Fibroblast of villous mesenchyme (primary cell): ENCODE measurements around the gene ZNF41. TPM values are rescaled to one million over a fixed set of nuclear protein-coding genes. Genes with fewer than 3 reads are reported as not detected.
A peak's percentile ranks its signal among the peaks of the same experiment; 100 is the strongest.
"Not testable (repeated sequence)": the region's sequence is repeated elsewhere in the genome, so short reads cannot be mapped to it uniquely, and the experiment has no call there.

Source experiments
- DNase-seq: peaks from one replicate; pipeline ENCODE4 v3.0.0-alpha.2; 2010; ENCODE audit warnings: low read depth
- H3K4me3 ChIP-seq: 2 replicates; pipeline ENCODE4 v1.5.1; 2011; ENCODE audit warnings: low read depth, mild to moderate bottlenecking, low read length
- CTCF ChIP-seq: IDR thresholded peaks from 2 replicates; pipeline ENCODE4 v1.5.1; 2012; ENCODE audit warnings: low read depth, mild to moderate bottlenecking, low read length; ENCODE audit not compliant: insufficient read depth
- total RNA-seq: library from RNA; depleted of rRNA; stranded (reverse); fragments of >200 nt; gene quantifications from 2 replicates; pipeline ENCODE4 v1.2.3, GENCODE V29; 2012

ZNF41 gene
- total RNA-seq, 1 donor: 12.5 TPM

- TF ChIP-seq CTCF: no peak
- DNase-seq: peak; percentile 78
- no peak overlapping the region for H3K4me3 ChIP-seq
Measured at GRCh38 chrX:47515941-47516665, 33.1 kb upstream of the ZNF41 start.

DNA sequence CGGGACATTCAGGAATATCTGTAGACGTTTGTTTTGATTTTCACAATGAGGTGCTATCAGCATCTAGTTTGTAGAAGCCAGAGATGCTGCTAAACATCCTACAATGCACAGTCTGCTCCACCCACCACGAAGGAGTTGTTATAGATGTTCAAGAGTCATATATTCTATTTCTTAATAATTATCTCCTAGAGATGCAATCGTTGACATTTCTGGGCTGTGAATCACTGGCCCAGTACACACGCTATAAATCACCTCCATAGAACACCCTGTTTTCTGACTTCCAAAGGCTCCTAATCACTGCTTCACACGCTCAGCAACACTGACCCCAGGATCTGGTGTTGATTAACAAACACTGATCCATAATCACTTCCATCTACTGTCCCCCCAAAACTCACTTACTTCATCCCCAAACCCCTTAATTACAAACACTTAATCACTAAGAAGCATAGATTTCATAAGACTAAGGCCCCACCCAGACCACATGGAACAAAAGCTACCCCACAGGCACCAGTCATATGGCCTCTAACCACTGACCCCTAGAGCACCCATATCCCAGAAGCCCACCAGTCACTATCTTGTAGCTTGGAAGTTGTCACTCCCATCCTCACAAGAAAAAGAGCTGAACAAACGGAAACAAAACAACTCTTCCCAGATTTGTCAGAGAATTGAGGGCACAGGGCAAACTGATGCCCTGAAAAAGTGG lies 31.7 kb upstream of the ZNF41 start:
- H3K4me3 ChIP-seq: no peak overlapping the region
- no peak for TF ChIP-seq CTCF
- peak; percentile 89 for DNase-seq

GRCh38 chrX:47513034-47513965 lies 30.3 kb upstream of the ZNF41 start:
- H3K4me3 ChIP-seq: peak overlapping the region; percentile 57
- peak; percentile 77 for DNase-seq

GRCh38 chrX:47512383-47512782 lies 29.4 kb upstream of the ZNF41 start:
- peak overlapping the region; percentile 38 for H3K4me3 ChIP-seq
- not testable (repeated sequence) for DNase-seq

DNA sequence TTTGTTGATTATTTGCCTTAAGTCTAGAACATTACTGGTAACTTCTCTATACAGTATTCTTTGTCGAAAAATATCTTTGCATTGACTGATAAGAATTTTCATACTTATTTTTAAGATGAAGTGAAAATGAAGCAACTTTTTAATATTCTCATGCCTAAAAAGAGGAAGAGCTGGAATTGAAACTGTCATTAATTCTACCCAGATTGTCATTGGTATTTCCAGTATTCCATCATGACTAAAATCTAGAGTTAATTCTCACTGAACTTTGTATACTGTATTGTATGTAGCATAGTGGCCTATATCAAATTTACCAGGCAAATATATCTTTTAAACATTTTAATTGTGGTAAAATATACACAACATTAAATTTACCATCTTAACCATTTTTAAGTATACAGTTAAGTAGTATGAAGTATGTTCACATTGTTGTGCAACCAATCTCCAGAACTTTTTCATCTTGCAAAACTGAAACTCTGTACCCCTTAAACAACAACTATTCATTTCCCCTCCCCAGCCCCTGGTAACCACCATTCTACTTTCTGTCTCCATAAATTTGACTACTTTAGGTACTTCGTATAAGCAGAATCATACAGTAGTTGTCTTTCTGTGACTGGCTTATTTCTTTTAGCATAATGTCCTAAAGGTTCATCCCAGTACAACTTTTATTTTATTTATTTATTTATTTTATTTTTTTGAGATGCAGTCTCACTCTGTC lies 24.3 kb upstream of the ZNF41 start:
- no peak for TF ChIP-seq CTCF
- no peak overlapping the region for H3K4me3 ChIP-seq
- DNase-seq: no peak

DNA sequence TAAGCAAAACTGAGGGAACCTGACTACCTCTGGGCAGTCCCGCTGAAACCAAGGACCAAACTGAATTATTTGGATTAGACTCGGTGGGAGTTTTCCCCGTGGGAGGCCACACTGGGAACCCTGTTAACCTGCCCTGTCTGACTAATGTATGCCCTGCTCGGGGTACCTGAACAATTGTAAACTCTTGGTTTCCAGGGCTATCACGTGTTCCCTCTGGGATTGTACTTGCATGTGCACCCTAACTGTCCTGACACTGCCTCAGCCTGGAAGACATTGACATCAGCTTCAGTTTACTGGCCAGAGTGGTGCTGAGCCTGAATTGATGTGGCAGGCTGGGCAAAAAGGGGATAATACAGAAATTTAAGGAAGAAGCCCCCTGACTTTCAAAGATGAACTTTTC lies 20.1 kb upstream of the ZNF41 start:
- no peak for TF ChIP-seq CTCF
- H3K4me3 ChIP-seq: no peak overlapping the region
- no peak for DNase-seq

GRCh38 chrX:47502316-47503125 lies 19.5 kb upstream of the ZNF41 start:
- no peak overlapping the region for H3K4me3 ChIP-seq
- TF ChIP-seq CTCF: no peak
- DNase-seq: peak; percentile 65
